ENCODE results near the gene CD72. TPM values are rescaled to one million over a fixed set of nuclear protein-coding genes. Genes with fewer than 3 reads are reported as not detected.

Gene CD72
- total RNA-seq, 1 experiment from 2014 or later = 0.95 TPM

- Mint-ChIP-seq H3K9me3 (ENCODE audit: unreplicated experiment) (no peaks in the 10 kb centered on the region), H3K4me3 (ENCODE audit: unreplicated experiment) (no peak overlapping the region), H3K36me3 (ENCODE audit: insufficient read depth, unreplicated experiment) (peaks cover 7% of the 10 kb centered on the region), H3K4me1 (ENCODE audit: low read depth, unreplicated experiment) (peaks cover 7% of the 10 kb centered on the region), H3K27ac (ENCODE audit: unreplicated experiment) (no peak overlapping the region), H3K27me3 (ENCODE audit: insufficient read depth, unreplicated experiment) (peaks cover 7% of the 10 kb centered on the region)
- H3K9me3 ChIP-seq = no peaks in the 10 kb centered on the region
- CTCF ChIA-PET = interaction anchor here (0.5 to 1.6 kb wide), 10 partner anchors 8 to 540 kb away, joined by 3 to 7 read pairs (median 4); no protein-coding TSS in a partner anchor
- POLR2A ChIA-PET = no interaction called here
- intact Hi-C loops (cut with micrococcal nuclease; ENCODE audit: unreplicated experiment) = no loop called here
- no TSS peak for BruUV-seq (replicated peaks)
- H3K4me1 ChIP-seq = peaks cover under 1% of the 10 kb centered on the region; the same call in 1 of the 2 replicates
- peak; percentile 49 to 76 for TF ChIP-seq CTCF (IDR thresholded peaks at IDR 0.05; ENCODE audit: insufficient read depth in 1 of 2, low read depth in 1 of 2, low read length in 1 of 2, severe bottlenecking in 1 of 2, unreplicated experiment in 1 of 2)
- no peaks in the 10 kb centered on the region for H3K27me3 ChIP-seq (replicated peaks; ENCODE audit: control insufficient read depth, insufficient read depth, low read length)
- no peaks in the 10 kb centered on the region for H3K36me3 ChIP-seq (ENCODE audit: control insufficient read depth, insufficient read depth, low read length)
- peak in 1 of 2 experiments; percentile 38 for DNase-seq
- no peak overlapping the region for H3K4me3 ChIP-seq (ENCODE audit: low read depth, low read length)
Measured at GRCh38 chr9:35611230-35611797, 6.9 kb downstream of the CD72 start.

- intact Hi-C loops (cut with micrococcal nuclease; ENCODE audit: unreplicated experiment) = no loop called here
- CTCF ChIA-PET = no interaction called here
Measured at GRCh38 chr9:35609820-35610163, 8.4 kb downstream of the CD72 start.

DNA sequence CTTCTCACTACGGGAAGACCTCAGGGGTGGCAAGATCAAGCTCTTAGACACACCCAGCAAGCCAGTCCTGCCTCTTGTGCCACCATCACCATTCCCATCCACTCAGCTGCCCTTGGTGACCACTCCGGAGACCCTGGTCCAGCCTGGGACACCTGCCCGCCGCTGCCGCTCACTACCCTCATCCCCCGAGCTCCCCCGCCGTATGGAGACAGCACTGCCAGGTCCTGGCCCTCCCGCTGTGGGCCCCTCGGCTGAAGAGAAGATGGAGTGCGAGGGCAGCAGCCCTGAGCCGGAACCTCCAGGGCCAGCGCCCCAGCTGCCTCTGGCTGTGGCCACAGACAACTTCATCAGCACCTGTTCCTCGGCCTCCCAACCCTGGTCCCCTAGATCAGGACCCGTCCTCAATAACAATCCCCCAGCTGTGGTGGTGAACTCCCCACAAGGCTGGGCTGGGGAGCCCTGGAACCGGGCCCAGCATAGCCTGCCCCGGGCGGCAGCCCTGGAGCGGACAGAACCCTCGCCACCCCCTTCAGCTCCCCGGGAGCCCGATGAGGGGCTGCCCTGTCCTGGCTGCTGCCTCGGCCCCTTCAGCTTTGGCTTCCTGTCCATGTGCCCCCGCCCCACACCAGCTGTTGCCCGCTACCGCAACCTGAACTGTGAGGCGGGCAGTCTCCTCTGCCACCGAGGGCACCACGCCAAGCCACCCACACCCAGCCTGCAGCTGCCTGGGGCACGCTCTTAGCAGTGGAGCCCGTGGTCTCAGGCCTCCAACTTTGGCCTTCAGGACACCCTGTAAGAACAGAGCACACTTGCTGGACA is 9.0 kb downstream of the CD72 start:
- ChIA-PET CTCF (no interaction called here), POLR2A (no interaction called here)
- Mint-ChIP-seq H3K27ac (ENCODE audit: unreplicated experiment) (no peak overlapping the region), H3K4me3 (ENCODE audit: unreplicated experiment) (no peak overlapping the region), H3K9me3 (ENCODE audit: unreplicated experiment) (no peaks in the 10 kb centered on the region), H3K27me3 (ENCODE audit: insufficient read depth, unreplicated experiment) (peaks cover 2% of the 10 kb centered on the region), H3K36me3 (ENCODE audit: insufficient read depth, unreplicated experiment) (peaks cover 10% of the 10 kb centered on the region), H3K4me1 (ENCODE audit: low read depth, unreplicated experiment) (peaks cover 7% of the 10 kb centered on the region)
- no peaks in the 10 kb centered on the region for H3K9me3 ChIP-seq
- DNase-seq = no peak
- no peak overlapping the region for H3K4me3 ChIP-seq (ENCODE audit: low read depth, low read length)
- no peak for TF ChIP-seq CTCF (IDR thresholded peaks at IDR 0.05; ENCODE audit: insufficient read depth in 1 of 2, low read depth in 1 of 2, low read length in 1 of 2, severe bottlenecking in 1 of 2, unreplicated experiment in 1 of 2)
- H3K36me3 ChIP-seq (ENCODE audit: control insufficient read depth, insufficient read depth, low read length) = no peaks in the 10 kb centered on the region
- peaks cover 4% of the 10 kb centered on the region; the same call in 1 of the 2 replicates for H3K4me1 ChIP-seq
- H3K27me3 ChIP-seq (replicated peaks; ENCODE audit: control insufficient read depth, insufficient read depth, low read length) = no peaks in the 10 kb centered on the region
- no TSS peak for BruUV-seq (replicated peaks)
- intact Hi-C loops (cut with micrococcal nuclease; ENCODE audit: unreplicated experiment) = no loop called here

More at GRCh38 chr9:35609820-35610163, 8.4 kb downstream of the CD72 start:
- Histone ChIP-seq H3K4me1 (peaks cover 4% of the 10 kb centered on the region; the same call in 1 of the 2 replicates), H3K36me3 (ENCODE audit: control insufficient read depth, insufficient read depth, low read length) (no peaks in the 10 kb centered on the region), H3K27me3 (replicated peaks; ENCODE audit: control insufficient read depth, insufficient read depth, low read length) (no peaks in the 10 kb centered on the region), H3K4me3 (ENCODE audit: low read depth, low read length) (no peak overlapping the region), H3K9me3 (no peaks in the 10 kb centered on the region)
- peaks cover 7% of the 10 kb centered on the region for H3K36me3 Mint-ChIP-seq (ENCODE audit: insufficient read depth, unreplicated experiment)
- peaks cover 6% of the 10 kb centered on the region for H3K27me3 Mint-ChIP-seq (ENCODE audit: insufficient read depth, unreplicated experiment)
- peaks cover 7% of the 10 kb centered on the region for H3K4me1 Mint-ChIP-seq (ENCODE audit: low read depth, unreplicated experiment)
- BruUV-seq (replicated peaks) = no TSS peak
- no peaks in the 10 kb centered on the region for H3K9me3 Mint-ChIP-seq (ENCODE audit: unreplicated experiment)
- POLR2A ChIA-PET = no interaction called here
- no peak overlapping the region for H3K4me3 Mint-ChIP-seq (ENCODE audit: unreplicated experiment)
- no peak for TF ChIP-seq CTCF (IDR thresholded peaks at IDR 0.05; ENCODE audit: insufficient read depth in 1 of 2, low read depth in 1 of 2, low read length in 1 of 2, severe bottlenecking in 1 of 2, unreplicated experiment in 1 of 2)
- DNase-seq = no peak
- H3K27ac Mint-ChIP-seq (ENCODE audit: unreplicated experiment) = no peak overlapping the region

Data from Caco-2 (cell line).